K562 (cell line): Measurements from ENCODE around the gene PRUNE1. TPM values are rescaled to one million over a fixed set of nuclear protein-coding genes. Genes with fewer than 3 reads are reported as not detected.

Source experiments
- ATAC-seq: fragments of 200-7000 bp; cut with Tn5 transposase; 3 replicates; pipeline ENCODE4 v1.9.1; 2020; ENCODE audit warnings: moderate library complexity
- BruUV-seq: library from RNA; stranded (reverse); fragments of 400-500 nt; replicated peaks from 2 replicates; lab custom pipeline; 2021; lab: Mats Ljungman, UMichigan
- CTCF ChIA-PET: fragments of 300-600 bp; formaldehyde crosslinking; extraction: SDS; loops from one replicate; lab custom pipeline; 2021; ENCODE audit warnings: low intra/inter-chr PET ratio; lab: Yijun Ruan, JAX
- POLR2A ChIA-PET: fragments of 300-600, 350-650 bp; sonication (Branson Sonifier 250); formaldehyde crosslinking; extraction: SDS; loops from one replicate; lab custom pipeline; 2021; ENCODE audit warnings: antibody characterized with exemption, inconsistent platforms; lab: Yijun Ruan, JAX
- DNase-seq, 4 experiments: peaks; one replicate each; pipeline versions ENCODE4 v3.0.0 to v3.0.0-alpha.2; 2011 to 2018; ENCODE audit warnings: low spot score in 3 of 4, mixed read lengths in 3 of 4; ENCODE audit errors: extremely low read depth in 1 of 4
- FAIRE-seq: peaks from 2 replicates; lab custom pipeline; 2011; peaks lifted over from hg19 to GRCh38; lab: Jason Lieb, UNC
- H2AFZ ChIP-seq: 2 replicates; pipeline ENCODE4 v1.6.0; 2011; ENCODE audit warnings: low read depth, low read length, control low read depth, inconsistent platforms
- H3K27ac ChIP-seq: fragments of 200-600 bp; 3 replicates; pipeline ENCODE4 v1.8.0; 2011; ENCODE audit warnings: low read depth, mild to moderate bottlenecking, control low read depth, inconsistent platforms, low read length, moderate library complexity, mixed read lengths; ENCODE audit errors: extremely low read depth
- H3K27me3 ChIP-seq, 2 experiments: fragments of 300-600 bp in 1 of 2; 2 replicates in 1 of 2; 3 replicates in 1 of 2; pipeline versions ENCODE4 v1.6.0 to v1.8.0; 2011; ENCODE audit warnings: inconsistent platforms in 2 of 2, low read length in 2 of 2, mild to moderate bottlenecking in 1 of 2, mixed read lengths in 1 of 2, moderate library complexity in 1 of 2; ENCODE audit not compliant: control insufficient read depth in 2 of 2, insufficient read depth in 2 of 2
- H3K36me3 ChIP-seq: fragments of 300-600 bp; 3 replicates; pipeline ENCODE4 v1.8.0; 2011; ENCODE audit warnings: mild to moderate bottlenecking, low read length, inconsistent platforms; ENCODE audit not compliant: control insufficient read depth, insufficient read depth
- H3K4me1 ChIP-seq, 2 experiments: fragments of 200-600 bp in 1 of 2; replicated peaks in 1 of 2; 2 replicates in 1 of 2; 3 replicates in 1 of 2; pipeline versions ENCODE4 v1.5.1 to v1.8.0; 2011; ENCODE audit warnings: inconsistent platforms in 2 of 2, low read length in 2 of 2, mild to moderate bottlenecking in 1 of 2, mixed read lengths in 1 of 2, moderate library complexity in 1 of 2; ENCODE audit not compliant: control insufficient read depth in 2 of 2, insufficient read depth in 2 of 2
- H3K4me2 ChIP-seq: 2 replicates; pipeline ENCODE4 v1.6.1; 2011; ENCODE audit warnings: low read length, control low read depth, inconsistent platforms, mixed read lengths; ENCODE audit not compliant: insufficient read depth
- H3K4me3 ChIP-seq: fragments of 200-600 bp; sonication (generic), shearing (Covaris generic); 2 replicates; pipeline ENCODE4 v1.5.1; 2016; ENCODE audit warnings: control low read depth, inconsistent platforms
- H3K79me2 ChIP-seq: fragments of 200-600 bp; 3 replicates; pipeline ENCODE4 v1.8.0; 2011; ENCODE audit warnings: low read length, inconsistent platforms; ENCODE audit not compliant: control insufficient read depth, insufficient read depth
- H3K9ac ChIP-seq, 2 experiments: 2 replicates each; pipeline versions ENCODE4 v1.6.0 to v1.6.1; 2011; ENCODE audit warnings: low read depth in 2 of 2, low read length in 2 of 2, control low read depth in 1 of 2, inconsistent platforms in 1 of 2, mild to moderate bottlenecking in 1 of 2, mixed read lengths in 1 of 2; ENCODE audit not compliant: insufficient read depth in 1 of 2
- H3K9me1 ChIP-seq: one replicate; pipeline ENCODE4 v1.6.0; 2011; ENCODE audit warnings: inconsistent platforms, mild to moderate bottlenecking, low read length, moderate library complexity; ENCODE audit not compliant: control insufficient read depth, insufficient read depth
- H3K9me3 ChIP-seq: replicated peaks from 2 replicates; pipeline ENCODE4 v1.5.1; 2011; ENCODE audit warnings: low read depth, low read length, inconsistent platforms; ENCODE audit not compliant: control insufficient read depth, insufficient read depth
- H4K20me1 ChIP-seq: replicated peaks from 2 replicates; pipeline ENCODE4 v1.6.1; 2011; ENCODE audit warnings: low read length, inconsistent platforms, mixed read lengths; ENCODE audit not compliant: control insufficient read depth, insufficient read depth
- ASH1L ChIP-seq: fragments of 450-650 bp; IDR thresholded peaks from 2 replicates; pipeline ENCODE4 v1.6.1; 2018; ENCODE audit warnings: borderline replicate concordance, mild to moderate bottlenecking, low read depth; ENCODE audit not compliant: partially characterized antibody
- HDAC1 ChIP-seq, 2 experiments: fragments of 450-650 bp; IDR thresholded peaks; 2 replicates each; pipeline ENCODE4 v1.6.1; 2016 to 2017; ENCODE audit warnings: inconsistent platforms in 1 of 2, mild to moderate bottlenecking in 1 of 2, moderate library complexity in 1 of 2
- KDM1A ChIP-seq, 2 experiments: fragments of 450-650 bp; IDR thresholded peaks; 2 replicates each; pipeline ENCODE4 v1.6.1; 2016; ENCODE audit warnings: mild to moderate bottlenecking in 2 of 2
- KDM4B ChIP-seq, 2 experiments: fragments of 450-650 bp in 1 of 2; sonication (generic) in 1 of 2; IDR thresholded peaks; 2 replicates each; pipeline ENCODE4 v1.6.1; 2016 to 2017; ENCODE audit warnings: borderline replicate concordance in 2 of 2, antibody characterized with exemption in 1 of 2, low read depth in 1 of 2, mild to moderate bottlenecking in 1 of 2
- NFYB ChIP-seq: IDR thresholded peaks from 2 replicates; pipeline ENCODE4 v1.6.1; 2011; ENCODE audit warnings: mild to moderate bottlenecking, moderate library complexity; ENCODE audit not compliant: insufficient read length; ENCODE audit errors: extremely low read depth
- SP2 ChIP-seq: IDR thresholded peaks from 2 replicates; pipeline ENCODE4 v1.6.1; 2011; ENCODE audit warnings: mild to moderate bottlenecking, low read depth, low read length, moderate library complexity; ENCODE audit not compliant: poor library complexity, severe bottlenecking; ENCODE audit errors: extremely low read depth
- TBP ChIP-seq: optimal IDR thresholded peaks from 2 replicates; pipeline ENCODE3; 2011; ENCODE audit warnings: low read depth, low read length, improper control_type of control experiment
- TCFL5 ChIP-seq: fragments of 250-450 bp; sonication (Bioruptor Pico); conservative IDR thresholded peaks from 2 replicates; pipeline ENCODE4 v1.6.1; 2021; ENCODE audit warnings: mild to moderate bottlenecking, moderate library complexity, matching md5 sums
- whole genome bisulfite sequencing: fragments of 100-300 bp; shearing (Covaris generic); methylation state at CpG from one replicate; pipeline ENCODE4 v1.1.6; 2016; ENCODE audit warnings: low coverage, mixed read lengths; ENCODE audit not compliant: insufficient coverage; ENCODE audit errors: missing lambda C conversion rate; 5-methylcytosine and 5-hydroxymethylcytosine counted together
- in situ Hi-C: fragments of 300-500 bp; cut with MboI; formaldehyde crosslinking; loops from 4 replicates; pipeline ENCODE4 v1.15.0; 2018; ENCODE audit warnings: inconsistent platforms, mixed read lengths
- intact Hi-C: fragments of 100-400 bp; cut with micrococcal nuclease; formaldehyde crosslinking; loops from 2 replicates; pipeline ENCODE4 v1.14.2; 2022
- polyA plus RNA-seq, 8 experiments: library from polyadenylated mRNA; depleted of rRNA in 4 of 8; stranded (reverse) in 5 of 8; unstranded in 3 of 8; fragments of >200 nt; fragmentation: Nextera tagmentation in 2 of 8; fragmentation: Illumina TruSeq in 1 of 8; extraction: Ambion mirVana in 2 of 8; extraction: Trizol in 1 of 8; gene quantifications; 2 replicates each; pipeline versions ENCODE4 v1.2.1 to v1.2.3, GENCODE V29; 2011 to 2014; ENCODE audit warnings: inconsistent platforms in 1 of 8, missing spikeins in 1 of 8
- total RNA-seq, 7 experiments: library from RNA; depleted of rRNA in 6 of 7; stranded (reverse); fragments of >200 nt in 6 of 7; fragmentation: Illumina TruSeq in 2 of 7; extraction: Trizol in 2 of 7; gene quantifications; 2 replicates each; pipeline versions ENCODE4 v1.2.1 to v1.2.3, GENCODE V29; 2011 to 2021; ENCODE audit warnings: low replicate concordance in 1 of 7
- TF ChIP-seq, protein P1 (sequence below): fragments of 200-800 bp; sonication (Bioruptor generic); IDR thresholded peaks from 2 replicates; pipeline ENCODE4 v1.6.1; 2017; ENCODE audit warnings: missing genetic modification characterization, missing compliant biosample characterization
- TF ChIP-seq, protein P2 (sequence below), 3 experiments: IDR thresholded peaks in 2 of 3; conservative IDR thresholded peaks in 1 of 3; 2 replicates each; pipeline ENCODE4 v1.5.1; 2011 to 2012; ENCODE audit warnings: low read length in 3 of 3, mild to moderate bottlenecking in 3 of 3, control low read depth in 2 of 3, improper control_type of control experiment in 1 of 3, inconsistent platforms in 1 of 3, low read depth in 1 of 3, mixed read lengths in 1 of 3, moderate library complexity in 1 of 3; ENCODE audit not compliant: insufficient read depth in 2 of 3
- TF ChIP-seq, protein P3 (sequence below): sonication (generic); formaldehyde crosslinking; IDR thresholded peaks from 2 replicates; pipeline ENCODE4 v1.8.0; 2022; ENCODE audit warnings: mild to moderate bottlenecking, missing genetic modification reagents

Gene PRUNE1
- total and polyA plus RNA-seq, 9 of the 15 experiments (the other 6 are each of a cell fraction or from before 2014, with no cell fraction given), result 16.7 to 48.3 (median 26.2) TPM

DNA sequence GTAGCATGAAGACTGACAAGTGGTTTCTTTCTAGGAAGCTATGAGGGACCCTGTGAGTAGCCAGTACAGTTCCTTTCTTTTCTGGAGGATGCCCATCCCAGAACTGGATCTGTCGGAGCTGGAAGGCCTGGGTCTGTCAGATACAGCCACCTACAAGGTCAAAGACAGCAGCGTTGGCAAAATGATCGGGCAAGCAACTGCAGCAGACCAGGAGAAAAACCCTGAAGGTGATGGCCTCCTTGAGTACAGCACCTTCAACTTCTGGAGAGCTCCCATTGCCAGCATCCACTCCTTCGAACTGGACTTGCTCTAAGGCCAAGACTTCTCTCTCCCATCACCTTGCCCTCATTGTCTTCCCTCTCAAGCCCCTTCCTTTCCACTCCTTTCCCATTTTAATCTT lies 58.9 kb downstream of the PRUNE1 start:
- Histone ChIP-seq H2AFZ (no peak overlapping the region), H4K20me1 (no peaks in the 10 kb centered on the region), H3K9me1 (no peaks in the 10 kb centered on the region), H3K4me1 (peaks cover 29 to 31% of the 10 kb centered on the region in 2 experiments), H3K4me3 (no peak overlapping the region), H3K27me3 (no peaks in the 10 kb centered on the region), H3K36me3 (peaks cover 38% of the 10 kb centered on the region), H3K9ac (peak overlapping the region in 1 of 2 experiments; percentile 18; a peak in 1 of 4 replicates), H3K79me2 (peaks cover 49% of the 10 kb centered on the region), H3K27ac (peak overlapping the region; percentile 19; the same call in 1 of the 3 replicates), H3K9me3 (no peaks in the 10 kb centered on the region), H3K4me2 (no peak overlapping the region)
- in situ Hi-C loops (no loop called here), intact Hi-C loops (no loop called here)
- TF ChIP-seq TCFL5 (CRISPR knock-in tag), result no peak
- TF ChIP-seq HDAC1 (IDR thresholded peaks at IDR 0.05), result no peak
- TF ChIP-seq, protein P1, sequence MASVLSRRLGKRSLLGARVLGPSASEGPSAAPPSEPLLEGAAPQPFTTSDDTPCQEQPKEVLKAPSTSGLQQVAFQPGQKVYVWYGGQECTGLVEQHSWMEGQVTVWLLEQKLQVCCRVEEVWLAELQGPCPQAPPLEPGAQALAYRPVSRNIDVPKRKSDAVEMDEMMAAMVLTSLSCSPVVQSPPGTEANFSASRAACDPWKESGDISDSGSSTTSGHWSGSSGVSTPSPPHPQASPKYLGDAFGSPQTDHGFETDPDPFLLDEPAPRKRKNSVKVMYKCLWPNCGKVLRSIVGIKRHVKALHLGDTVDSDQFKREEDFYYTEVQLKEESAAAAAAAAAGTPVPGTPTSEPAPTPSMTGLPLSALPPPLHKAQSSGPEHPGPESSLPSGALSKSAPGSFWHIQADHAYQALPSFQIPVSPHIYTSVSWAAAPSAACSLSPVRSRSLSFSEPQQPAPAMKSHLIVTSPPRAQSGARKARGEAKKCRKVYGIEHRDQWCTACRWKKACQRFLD (CRISPR knock-in tag), result no peak
- TF ChIP-seq, protein P2, sequence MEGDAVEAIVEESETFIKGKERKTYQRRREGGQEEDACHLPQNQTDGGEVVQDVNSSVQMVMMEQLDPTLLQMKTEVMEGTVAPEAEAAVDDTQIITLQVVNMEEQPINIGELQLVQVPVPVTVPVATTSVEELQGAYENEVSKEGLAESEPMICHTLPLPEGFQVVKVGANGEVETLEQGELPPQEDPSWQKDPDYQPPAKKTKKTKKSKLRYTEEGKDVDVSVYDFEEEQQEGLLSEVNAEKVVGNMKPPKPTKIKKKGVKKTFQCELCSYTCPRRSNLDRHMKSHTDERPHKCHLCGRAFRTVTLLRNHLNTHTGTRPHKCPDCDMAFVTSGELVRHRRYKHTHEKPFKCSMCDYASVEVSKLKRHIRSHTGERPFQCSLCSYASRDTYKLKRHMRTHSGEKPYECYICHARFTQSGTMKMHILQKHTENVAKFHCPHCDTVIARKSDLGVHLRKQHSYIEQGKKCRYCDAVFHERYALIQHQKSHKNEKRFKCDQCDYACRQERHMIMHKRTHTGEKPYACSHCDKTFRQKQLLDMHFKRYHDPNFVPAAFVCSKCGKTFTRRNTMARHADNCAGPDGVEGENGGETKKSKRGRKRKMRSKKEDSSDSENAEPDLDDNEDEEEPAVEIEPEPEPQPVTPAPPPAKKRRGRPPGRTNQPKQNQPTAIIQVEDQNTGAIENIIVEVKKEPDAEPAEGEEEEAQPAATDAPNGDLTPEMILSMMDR (IDR thresholded peaks at IDR 0.05 in 2 of 3, conservative IDR thresholded peaks at IDR 0.05 in 1 of 3; ENCODE audit: insufficient read depth in 2 of 3, low read depth in 1 of 3, low read length in 3 of 3), result no peak
- no peak for TF ChIP-seq SP2
- TF ChIP-seq, protein P3, sequence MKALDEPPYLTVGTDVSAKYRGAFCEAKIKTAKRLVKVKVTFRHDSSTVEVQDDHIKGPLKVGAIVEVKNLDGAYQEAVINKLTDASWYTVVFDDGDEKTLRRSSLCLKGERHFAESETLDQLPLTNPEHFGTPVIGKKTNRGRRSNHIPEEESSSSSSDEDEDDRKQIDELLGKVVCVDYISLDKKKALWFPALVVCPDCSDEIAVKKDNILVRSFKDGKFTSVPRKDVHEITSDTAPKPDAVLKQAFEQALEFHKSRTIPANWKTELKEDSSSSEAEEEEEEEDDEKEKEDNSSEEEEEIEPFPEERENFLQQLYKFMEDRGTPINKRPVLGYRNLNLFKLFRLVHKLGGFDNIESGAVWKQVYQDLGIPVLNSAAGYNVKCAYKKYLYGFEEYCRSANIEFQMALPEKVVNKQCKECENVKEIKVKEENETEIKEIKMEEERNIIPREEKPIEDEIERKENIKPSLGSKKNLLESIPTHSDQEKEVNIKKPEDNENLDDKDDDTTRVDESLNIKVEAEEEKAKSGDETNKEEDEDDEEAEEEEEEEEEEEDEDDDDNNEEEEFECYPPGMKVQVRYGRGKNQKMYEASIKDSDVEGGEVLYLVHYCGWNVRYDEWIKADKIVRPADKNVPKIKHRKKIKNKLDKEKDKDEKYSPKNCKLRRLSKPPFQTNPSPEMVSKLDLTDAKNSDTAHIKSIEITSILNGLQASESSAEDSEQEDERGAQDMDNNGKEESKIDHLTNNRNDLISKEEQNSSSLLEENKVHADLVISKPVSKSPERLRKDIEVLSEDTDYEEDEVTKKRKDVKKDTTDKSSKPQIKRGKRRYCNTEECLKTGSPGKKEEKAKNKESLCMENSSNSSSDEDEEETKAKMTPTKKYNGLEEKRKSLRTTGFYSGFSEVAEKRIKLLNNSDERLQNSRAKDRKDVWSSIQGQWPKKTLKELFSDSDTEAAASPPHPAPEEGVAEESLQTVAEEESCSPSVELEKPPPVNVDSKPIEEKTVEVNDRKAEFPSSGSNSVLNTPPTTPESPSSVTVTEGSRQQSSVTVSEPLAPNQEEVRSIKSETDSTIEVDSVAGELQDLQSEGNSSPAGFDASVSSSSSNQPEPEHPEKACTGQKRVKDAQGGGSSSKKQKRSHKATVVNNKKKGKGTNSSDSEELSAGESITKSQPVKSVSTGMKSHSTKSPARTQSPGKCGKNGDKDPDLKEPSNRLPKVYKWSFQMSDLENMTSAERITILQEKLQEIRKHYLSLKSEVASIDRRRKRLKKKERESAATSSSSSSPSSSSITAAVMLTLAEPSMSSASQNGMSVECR, result no peak
- no peak for TF ChIP-seq ASH1L
- no peak for TF ChIP-seq TBP
- TF ChIP-seq KDM4B (IDR thresholded peaks at IDR 0.05; ENCODE audit: borderline replicate concordance in 2 of 2, low read depth in 1 of 2), result no peak
- no peak for TF ChIP-seq NFYB
- TF ChIP-seq KDM1A (IDR thresholded peaks at IDR 0.05), result no peak
- ATAC-seq (no peak), DNase-seq (peak in 1 of 4 experiments; percentile 2), FAIRE-seq (no peak)
- CTCF ChIA-PET, result no interaction called here
- WGBS, result 77% methylated on average over 4 of the region's 4 CpGs
- BruUV-seq, result no TSS peak
- POLR2A ChIA-PET, result interaction anchor here (0.6 to 2.4 kb wide), 6 partner anchors 10 to 1431 kb away, joined by 3 to 7 read pairs (median 5); partner anchors contain the start of gene C1orf56
